Cardiac fibroblast (primary cell): ENCODE data around the gene REEP3.

ENCODE experiments used
- DNase-seq, 2 donors: peaks; one replicate each; pipeline versions ENCODE4 v3.0.0 to v3.0.0-alpha.2; 2010; ENCODE audit warnings: low read depth in 2 of 2
- H3K4me3 ChIP-seq, 2 donors: replicated peaks in 1 of 2; 1 replicate in 1 of 2; 2 replicates in 1 of 2; pipeline ENCODE4 v1.5.1; 2011; ENCODE audit warnings: low read depth in 2 of 2, low read length in 2 of 2, mild to moderate bottlenecking in 2 of 2, moderate library complexity in 1 of 2
- TF ChIP-seq, protein P1 (sequence below): IDR thresholded peaks from one replicate; pipeline ENCODE4 v1.5.1; 2011; ENCODE audit warnings: low read depth, mild to moderate bottlenecking, low read length, inconsistent platforms

REEP3 gene

DNA sequence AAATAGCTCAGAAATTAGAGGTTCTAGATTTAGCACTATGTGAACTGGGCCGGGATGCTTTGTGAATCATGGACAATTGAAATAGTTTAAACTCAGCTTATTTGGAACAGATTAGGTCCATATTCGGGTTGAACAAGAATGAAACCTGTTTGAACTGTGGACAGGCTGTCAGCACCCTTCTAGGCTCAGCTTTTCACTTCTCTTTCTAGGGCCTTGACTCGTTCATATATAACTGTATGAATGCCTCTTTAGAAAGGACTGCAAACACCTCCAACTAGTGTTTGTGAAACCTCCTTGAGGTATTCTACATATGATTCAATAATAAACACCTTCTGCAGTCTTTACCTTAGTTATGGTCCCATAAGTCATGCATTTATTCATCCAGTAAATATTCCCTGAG is 115.6 kb downstream of the REEP3 start:
- no peak overlapping the region for H3K4me3 ChIP-seq
- DNase-seq, result no peak
- TF ChIP-seq, protein P1, sequence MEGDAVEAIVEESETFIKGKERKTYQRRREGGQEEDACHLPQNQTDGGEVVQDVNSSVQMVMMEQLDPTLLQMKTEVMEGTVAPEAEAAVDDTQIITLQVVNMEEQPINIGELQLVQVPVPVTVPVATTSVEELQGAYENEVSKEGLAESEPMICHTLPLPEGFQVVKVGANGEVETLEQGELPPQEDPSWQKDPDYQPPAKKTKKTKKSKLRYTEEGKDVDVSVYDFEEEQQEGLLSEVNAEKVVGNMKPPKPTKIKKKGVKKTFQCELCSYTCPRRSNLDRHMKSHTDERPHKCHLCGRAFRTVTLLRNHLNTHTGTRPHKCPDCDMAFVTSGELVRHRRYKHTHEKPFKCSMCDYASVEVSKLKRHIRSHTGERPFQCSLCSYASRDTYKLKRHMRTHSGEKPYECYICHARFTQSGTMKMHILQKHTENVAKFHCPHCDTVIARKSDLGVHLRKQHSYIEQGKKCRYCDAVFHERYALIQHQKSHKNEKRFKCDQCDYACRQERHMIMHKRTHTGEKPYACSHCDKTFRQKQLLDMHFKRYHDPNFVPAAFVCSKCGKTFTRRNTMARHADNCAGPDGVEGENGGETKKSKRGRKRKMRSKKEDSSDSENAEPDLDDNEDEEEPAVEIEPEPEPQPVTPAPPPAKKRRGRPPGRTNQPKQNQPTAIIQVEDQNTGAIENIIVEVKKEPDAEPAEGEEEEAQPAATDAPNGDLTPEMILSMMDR, result no peak

DNA sequence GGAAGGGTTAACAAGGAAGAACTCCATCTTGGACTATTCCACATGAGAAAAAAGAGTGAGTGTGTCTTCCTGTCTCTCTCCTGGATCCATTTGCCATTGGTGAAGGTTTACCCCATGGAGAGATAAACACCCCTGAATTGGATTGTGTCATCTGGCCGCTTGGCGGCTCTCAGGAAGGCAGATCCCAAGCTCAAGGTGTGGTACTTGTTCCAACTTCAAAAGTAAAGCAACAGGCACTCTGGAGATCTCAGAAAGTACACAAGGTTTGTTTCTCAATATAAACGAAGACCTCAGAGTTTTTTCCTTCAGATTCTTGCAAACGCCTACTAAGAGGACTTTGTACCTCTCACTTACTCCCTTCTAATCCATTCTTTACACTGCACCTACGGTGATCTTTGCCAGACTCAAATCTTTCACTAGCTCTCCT is 116.7 kb downstream of the REEP3 start:
- H3K4me3 ChIP-seq, result no peak overlapping the region
- TF ChIP-seq, protein P1, result no peak
- DNase-seq, result no peak

DNA sequence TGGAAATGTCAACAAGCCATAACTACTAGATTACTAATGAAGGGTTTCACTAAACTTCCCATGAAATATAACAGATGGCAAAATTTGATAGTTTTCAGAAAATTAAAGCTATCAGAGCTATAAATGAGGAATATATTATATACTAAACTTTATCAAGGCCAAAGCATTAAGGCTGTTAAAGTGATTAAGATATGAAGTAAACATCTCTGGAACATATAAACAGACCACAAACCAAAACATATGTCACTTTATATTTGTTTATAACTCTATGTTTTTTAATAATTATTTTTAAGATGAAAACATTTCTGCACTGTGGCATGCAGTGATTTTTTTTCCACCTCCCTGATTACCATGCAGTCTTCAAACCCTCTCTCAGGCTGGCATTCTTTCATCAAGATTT is 120.2 kb downstream of the REEP3 start:
- TF ChIP-seq, protein P1, result no peak
- no peak overlapping the region for H3K4me3 ChIP-seq

DNA sequence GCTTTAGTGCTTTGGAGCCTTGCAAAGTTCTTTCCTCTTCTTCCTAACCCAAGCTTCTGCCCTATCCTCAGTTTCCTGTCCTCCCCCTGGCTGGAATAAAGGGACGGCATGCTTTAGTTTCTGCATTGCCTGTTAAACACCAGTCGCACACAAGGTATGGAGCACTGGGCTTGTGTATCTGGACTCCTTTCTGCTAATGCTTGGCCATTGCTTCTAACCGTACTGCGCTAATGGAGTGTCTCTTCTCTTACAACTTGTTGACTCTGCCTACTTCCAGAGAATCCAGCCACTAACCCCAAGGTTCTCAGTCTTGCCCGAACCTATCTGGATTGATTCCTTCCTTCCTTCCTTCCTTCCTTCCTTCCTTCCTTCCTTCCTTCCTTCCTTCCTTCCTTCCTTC is 120.6 kb downstream of the REEP3 start:
- no peak for DNase-seq
- TF ChIP-seq, protein P1, result no peak

More for the DNA sequence above, 120.2 kb downstream of the REEP3 start:
- DNase-seq, result no peak

DNA sequence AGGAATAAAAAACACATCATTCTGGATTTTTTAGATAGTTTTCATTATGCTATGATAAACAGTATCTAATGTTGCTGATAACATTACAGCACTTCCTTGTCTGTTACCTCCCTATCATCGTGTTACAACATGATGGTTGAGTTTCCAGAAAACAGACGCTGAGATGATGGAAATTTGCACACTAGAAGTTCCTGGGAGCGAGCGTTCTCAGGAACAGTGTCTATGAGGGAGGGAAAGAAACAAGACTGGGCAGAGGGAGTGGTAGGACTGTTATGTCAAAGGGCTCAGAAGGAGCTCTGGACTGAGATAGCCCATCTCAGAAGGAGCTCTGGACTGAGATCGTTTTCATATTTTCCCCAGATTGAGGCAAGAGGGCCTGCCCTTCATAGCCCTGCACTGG is 121.6 kb downstream of the REEP3 start:
- TF ChIP-seq, protein P1, result no peak
- no peak overlapping the region for H3K4me3 ChIP-seq
- peak in 1 of 2 donors; percentile 25 for DNase-seq

More for the DNA sequence above, 120.6 kb downstream of the REEP3 start:
- no peak overlapping the region for H3K4me3 ChIP-seq

DNA sequence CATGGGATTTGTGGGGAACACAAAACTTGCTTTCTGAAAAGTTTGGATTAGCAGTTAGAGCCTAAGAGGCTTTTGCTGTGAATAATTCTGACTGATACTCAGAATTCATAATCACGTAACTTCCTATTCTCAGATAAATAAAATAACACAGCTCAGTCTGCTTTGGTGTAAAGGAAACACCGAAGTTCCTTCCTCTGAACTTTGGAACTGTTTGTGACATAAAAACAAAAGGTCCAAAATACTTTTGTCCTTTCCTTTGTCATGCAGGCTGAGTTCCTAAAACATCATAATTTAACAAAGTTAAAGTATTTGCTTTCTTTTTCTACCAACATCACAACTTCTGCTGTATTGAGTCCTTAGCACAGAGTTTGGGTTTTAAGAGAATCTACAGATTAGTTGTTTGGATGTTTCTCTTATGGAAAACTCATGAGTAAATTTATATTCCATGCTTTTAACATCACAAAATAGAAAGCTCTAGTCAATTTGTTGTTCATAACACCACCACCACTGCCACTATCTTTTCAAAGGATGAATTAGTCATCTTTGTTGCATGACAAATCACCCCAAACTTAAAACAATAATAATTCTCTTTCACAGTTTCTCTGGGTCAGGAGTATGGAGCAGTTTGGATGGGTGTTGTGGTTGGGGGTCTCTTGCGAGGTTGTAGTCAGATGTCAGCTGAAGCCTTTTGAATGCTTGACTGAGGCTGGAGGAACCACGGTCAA is 123.4 kb downstream of the REEP3 start:
- H3K4me3 ChIP-seq, result no peak overlapping the region
- TF ChIP-seq, protein P1, result no peak
- peak; percentile 33 to 59 for DNase-seq

DNA sequence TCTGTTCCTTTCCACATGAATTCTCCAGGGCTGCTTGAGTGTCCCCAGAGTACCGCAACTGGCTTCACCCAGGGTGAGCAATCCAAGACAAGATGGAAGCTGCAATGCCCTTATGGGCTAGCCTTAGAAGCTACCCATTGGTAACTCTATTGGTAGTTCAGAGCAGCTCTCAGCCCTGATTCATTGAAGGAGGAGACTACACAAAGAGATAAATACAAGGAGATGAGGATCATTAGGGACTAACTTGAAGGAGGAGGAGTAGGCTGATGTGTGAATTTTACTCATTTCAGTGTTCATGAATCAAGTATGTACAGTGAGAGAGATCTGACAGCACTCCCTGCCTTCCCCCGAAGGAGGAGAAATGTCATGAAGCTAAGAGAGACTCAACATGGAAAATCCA is 124.0 kb downstream of the REEP3 start:
- TF ChIP-seq, protein P1, result no peak
- no peak overlapping the region for H3K4me3 ChIP-seq
- DNase-seq, result no peak
